ENCODE measurements around the gene DCAF15. TPM values are rescaled to one million over a fixed set of nuclear protein-coding genes. Genes with fewer than 3 reads are reported as not detected.

The DCAF15 gene
- polyA plus RNA-seq, 3 donors: 2.8 to 116 (median 3.4) TPM

GRCh38 chr19:13929956-13930355, 22.4 kb upstream of the DCAF15 start:
- H3K9me3 ChIP-seq (replicated peaks in 1 of 2; ENCODE audit: control insufficient read depth in 1 of 2, insufficient read depth in 1 of 2, low read length in 2 of 2): no peaks in the 10 kb centered on the region
- peaks cover 28 to 50% of the 10 kb centered on the region in 2 donors for H3K36me3 Mint-ChIP-seq
- H3K4me3 ChIP-seq (replicated peaks in 1 of 3; ENCODE audit: low read depth in 2 of 3, low read length in 3 of 3): no peak overlapping the region
- no peaks in the 10 kb centered on the region for H3K79me2 ChIP-seq (ENCODE audit: insufficient read depth, low read length)
- intact Hi-C loops (cut with micrococcal nuclease): no loop called here
- H3K27ac Mint-ChIP-seq: no peak overlapping the region
- H2AFZ ChIP-seq (ENCODE audit: insufficient read depth, low read depth, low read length, poor library complexity, severe bottlenecking): no peak overlapping the region
- no peak for DNase-seq
- H3K9me3 Mint-ChIP-seq: no peaks in the 10 kb centered on the region
- H3K27ac ChIP-seq (ENCODE audit: low read depth in 1 of 2, low read length in 2 of 2): no peak overlapping the region
- H3K27me3 ChIP-seq (ENCODE audit: control insufficient read depth in 2 of 2, insufficient read depth in 2 of 2, low read length in 2 of 2): no peaks in the 10 kb centered on the region
- no peak overlapping the region for H3K9ac ChIP-seq (ENCODE audit: insufficient read depth, low read length, poor library complexity, severe bottlenecking)
- H3K4me3 Mint-ChIP-seq: no peak overlapping the region
- H3K27me3 Mint-ChIP-seq (ENCODE audit: low read depth in 3 of 3): peaks cover 0 to 9% (median 3%) of the 10 kb centered on the region in 3 donors
- H3K4me1 ChIP-seq (ENCODE audit: control insufficient read depth in 1 of 2, insufficient read depth in 2 of 2, low read length in 2 of 2): peaks cover 9 to 11% of the 10 kb centered on the region in 2 donors
- peaks cover 15% of the 10 kb centered on the region for H3K4me1 Mint-ChIP-seq
- H3K4me2 ChIP-seq (replicated peaks; ENCODE audit: extremely low read depth, low read length, poor library complexity, severe bottlenecking): no peak overlapping the region
- TF ChIP-seq, protein P1, sequence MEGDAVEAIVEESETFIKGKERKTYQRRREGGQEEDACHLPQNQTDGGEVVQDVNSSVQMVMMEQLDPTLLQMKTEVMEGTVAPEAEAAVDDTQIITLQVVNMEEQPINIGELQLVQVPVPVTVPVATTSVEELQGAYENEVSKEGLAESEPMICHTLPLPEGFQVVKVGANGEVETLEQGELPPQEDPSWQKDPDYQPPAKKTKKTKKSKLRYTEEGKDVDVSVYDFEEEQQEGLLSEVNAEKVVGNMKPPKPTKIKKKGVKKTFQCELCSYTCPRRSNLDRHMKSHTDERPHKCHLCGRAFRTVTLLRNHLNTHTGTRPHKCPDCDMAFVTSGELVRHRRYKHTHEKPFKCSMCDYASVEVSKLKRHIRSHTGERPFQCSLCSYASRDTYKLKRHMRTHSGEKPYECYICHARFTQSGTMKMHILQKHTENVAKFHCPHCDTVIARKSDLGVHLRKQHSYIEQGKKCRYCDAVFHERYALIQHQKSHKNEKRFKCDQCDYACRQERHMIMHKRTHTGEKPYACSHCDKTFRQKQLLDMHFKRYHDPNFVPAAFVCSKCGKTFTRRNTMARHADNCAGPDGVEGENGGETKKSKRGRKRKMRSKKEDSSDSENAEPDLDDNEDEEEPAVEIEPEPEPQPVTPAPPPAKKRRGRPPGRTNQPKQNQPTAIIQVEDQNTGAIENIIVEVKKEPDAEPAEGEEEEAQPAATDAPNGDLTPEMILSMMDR (IDR thresholded peaks at IDR 0.05): no peak
- 93% methylated on average over 12 of the region's 17 CpGs for WGBS (ENCODE audit: insufficient coverage)
- peaks cover 33 to 42% of the 10 kb centered on the region in 2 donors for H3K36me3 ChIP-seq (replicated peaks in 1 of 2; ENCODE audit: control insufficient read depth in 1 of 2, insufficient read depth in 2 of 2, low read length in 2 of 2)
- no peaks in the 10 kb centered on the region for H4K20me1 ChIP-seq (ENCODE audit: insufficient read depth, low read length)

GRCh38 chr19:13930402-13930801, 21.9 kb upstream of the DCAF15 start:
- peaks cover 2 to 9% (median 5%) of the 10 kb centered on the region in 3 donors for H3K27me3 Mint-ChIP-seq (ENCODE audit: low read depth in 3 of 3)
- WGBS (ENCODE audit: insufficient coverage): 88% methylated on average over 15 of the region's 17 CpGs
- H3K36me3 ChIP-seq (replicated peaks in 1 of 2; ENCODE audit: control insufficient read depth in 1 of 2, insufficient read depth in 2 of 2, low read length in 2 of 2): peaks cover 33 to 38% of the 10 kb centered on the region in 2 donors

More at GRCh38 chr19:13930402-13930801, 21.9 kb upstream of the DCAF15 start:
- Mint-ChIP-seq H3K27ac (no peak overlapping the region), H3K9me3 (no peaks in the 10 kb centered on the region), H3K36me3 (peaks cover 24 to 46% of the 10 kb centered on the region in 2 donors), H3K4me1 (peaks cover 15% of the 10 kb centered on the region), H3K4me3 (no peak overlapping the region)
- Histone ChIP-seq H3K9ac (ENCODE audit: insufficient read depth, low read length, poor library complexity, severe bottlenecking) (no peak overlapping the region), H3K9me3 (replicated peaks in 1 of 2; ENCODE audit: control insufficient read depth in 1 of 2, insufficient read depth in 1 of 2, low read length in 2 of 2) (no peaks in the 10 kb centered on the region), H3K27me3 (ENCODE audit: control insufficient read depth in 2 of 2, insufficient read depth in 2 of 2, low read length in 2 of 2) (no peaks in the 10 kb centered on the region), H3K4me2 (replicated peaks; ENCODE audit: extremely low read depth, low read length, poor library complexity, severe bottlenecking) (no peak overlapping the region), H2AFZ (ENCODE audit: insufficient read depth, low read depth, low read length, poor library complexity, severe bottlenecking) (no peak overlapping the region), H3K4me1 (ENCODE audit: control insufficient read depth in 1 of 2, insufficient read depth in 2 of 2, low read length in 2 of 2) (peaks cover 9 to 11% of the 10 kb centered on the region in 2 donors), H3K4me3 (replicated peaks in 1 of 3; ENCODE audit: low read depth in 2 of 3, low read length in 3 of 3) (no peak overlapping the region), H4K20me1 (ENCODE audit: insufficient read depth, low read length) (no peaks in the 10 kb centered on the region), H3K79me2 (ENCODE audit: insufficient read depth, low read length) (no peaks in the 10 kb centered on the region), H3K27ac (ENCODE audit: low read depth in 1 of 2, low read length in 2 of 2) (no peak overlapping the region)
- TF ChIP-seq, protein P1 (IDR thresholded peaks at IDR 0.05): no peak
- DNase-seq: no peak
- intact Hi-C loops (cut with micrococcal nuclease): no loop called here
